GM12892 (cell line): ENCODE data around the gene NCBP3.

Source experiments
- DNase-seq: peaks from one replicate; pipeline ENCODE4 v3.0.0; 2011; ENCODE audit not compliant: insufficient read length
- FAIRE-seq: peaks from 2 replicates; lab custom pipeline; 2011; peaks lifted over from hg19 to GRCh38; lab: Jason Lieb, UNC
- POLR2A ChIP-seq: IDR thresholded peaks from 2 replicates; pipeline ENCODE4 v1.6.1; 2011; ENCODE audit warnings: low read depth, low read length, control low read depth
- POLR2AphosphoS5 ChIP-seq: IDR thresholded peaks from 2 replicates; pipeline ENCODE4 v1.6.1; 2011; ENCODE audit warnings: low read depth, low read length, control low read depth
- TAF1 ChIP-seq: IDR thresholded peaks from 2 replicates; pipeline ENCODE4 v1.6.1; 2011; ENCODE audit warnings: low read depth, mild to moderate bottlenecking, control low read depth, low read length, borderline replicate concordance

NCBP3 gene

GRCh38 chr17:3815122-3815521, 30.9 kb downstream of the NCBP3 start:
- FAIRE-seq: no peak
- TF ChIP-seq TAF1 (no peak), POLR2AphosphoS5 (no peak), POLR2A (no peak)
- no peak for DNase-seq

- DNase-seq (no peak), FAIRE-seq (no peak)
- TF ChIP-seq POLR2A: no peak
- TF ChIP-seq TAF1: no peak
- TF ChIP-seq POLR2AphosphoS5: no peak
These were observed 31.7 kb downstream of the NCBP3 start for GRCh38 chr17:3814361-3814760.

GRCh38 chr17:3813171-3813570, 32.9 kb downstream of the NCBP3 start:
- DNase-seq (no peak), FAIRE-seq (no peak)
- no peak for TF ChIP-seq TAF1
- TF ChIP-seq POLR2A: no peak
- no peak for TF ChIP-seq POLR2AphosphoS5

GRCh38 chr17:3812771-3813170, 33.3 kb downstream of the NCBP3 start:
- TF ChIP-seq POLR2AphosphoS5 (no peak), POLR2A (no peak), TAF1 (no peak)
- FAIRE-seq (no peak), DNase-seq (no peak)

GRCh38 chr17:3812284-3812683, 33.8 kb downstream of the NCBP3 start:
- TF ChIP-seq POLR2A (no peak), POLR2AphosphoS5 (no peak), TAF1 (no peak)
- DNase-seq: no peak
- FAIRE-seq: no peak

- TF ChIP-seq POLR2AphosphoS5 (no peak), TAF1 (no peak), POLR2A (no peak)
- FAIRE-seq: no peak
These were observed 36.0 kb downstream of the NCBP3 start for GRCh38 chr17:3810019-3810418.

GRCh38 chr17:3809135-3809534, 36.9 kb downstream of the NCBP3 start:
- TF ChIP-seq TAF1 (no peak), POLR2AphosphoS5 (no peak), POLR2A (no peak)
- no peak for DNase-seq
- no peak for FAIRE-seq

More at GRCh38 chr17:3810019-3810418, 36.0 kb downstream of the NCBP3 start:
- DNase-seq: no peak

GRCh38 chr17:3808701-3809100, 37.3 kb downstream of the NCBP3 start:
- DNase-seq (no peak), FAIRE-seq (no peak)
- no peak for TF ChIP-seq POLR2AphosphoS5
- no peak for TF ChIP-seq TAF1
- no peak for TF ChIP-seq POLR2A

- DNase-seq (no peak), FAIRE-seq (no peak)
- TF ChIP-seq POLR2A (no peak), TAF1 (no peak), POLR2AphosphoS5 (no peak)
These were observed 40.5 kb downstream of the NCBP3 start for GRCh38 chr17:3805581-3805980.

- DNase-seq: peak; percentile 53
- peak; percentile 92 for FAIRE-seq
- peak; percentile 25; the same call in 1 of the 2 replicates for TF ChIP-seq POLR2A
- no peak for TF ChIP-seq POLR2AphosphoS5
- TF ChIP-seq TAF1: no peak
These were observed 41.5 kb downstream of the NCBP3 start for GRCh38 chr17:3804503-3804931.

- no peak for DNase-seq
- TF ChIP-seq TAF1 (no peak), POLR2AphosphoS5 (no peak), POLR2A (no peak)
- FAIRE-seq: no peak
These were observed 42.8 kb downstream of the NCBP3 start for GRCh38 chr17:3803308-3803640.

- TF ChIP-seq POLR2AphosphoS5 (no peak), TAF1 (no peak), POLR2A (no peak)
- DNase-seq (no peak), FAIRE-seq (no peak)
These were observed 43.4 kb downstream of the NCBP3 start for GRCh38 chr17:3802461-3803307.

GRCh38 chr17:3801792-3802191, 44.3 kb downstream of the NCBP3 start:
- FAIRE-seq (no peak), DNase-seq (no peak)
- TF ChIP-seq TAF1: no peak
- no peak for TF ChIP-seq POLR2A
- TF ChIP-seq POLR2AphosphoS5: no peak

GRCh38 chr17:3801347-3801746, 44.7 kb downstream of the NCBP3 start:
- DNase-seq (no peak), FAIRE-seq (no peak)
- TF ChIP-seq TAF1: no peak
- no peak for TF ChIP-seq POLR2AphosphoS5
- no peak for TF ChIP-seq POLR2A
